Osteoblast (primary cell): ENCODE results near the gene TRIM47. TPM values are rescaled to one million over a fixed set of nuclear protein-coding genes. Genes with fewer than 3 reads are reported as not detected.

Experiments
- DNase-seq: peaks from one replicate; pipeline ENCODE4 v3.0.0; 2011; ENCODE audit warnings: low spot score, mixed read lengths; ENCODE audit not compliant: insufficient read length; ENCODE audit errors: missing footprints
- H2AFZ ChIP-seq: 2 replicates; pipeline ENCODE4 v1.6.0; 2011; ENCODE audit warnings: mild to moderate bottlenecking, low read length
- H3K27ac ChIP-seq: 2 replicates; pipeline ENCODE4 v1.5.1; 2011; ENCODE audit warnings: mild to moderate bottlenecking, low read depth, low read length, moderate library complexity
- H3K27me3 ChIP-seq: 2 replicates; pipeline ENCODE4 v1.6.0; 2012; ENCODE audit warnings: mild to moderate bottlenecking, control low read depth, inconsistent platforms, low read length, moderate library complexity; ENCODE audit not compliant: insufficient read depth
- H3K36me3 ChIP-seq: 2 replicates; pipeline ENCODE4 v1.5.1; 2011; ENCODE audit warnings: mild to moderate bottlenecking, low read length, control low read depth, moderate library complexity; ENCODE audit not compliant: insufficient read depth
- H3K4me1 ChIP-seq: 2 replicates; pipeline ENCODE4 v1.5.1; 2011; ENCODE audit warnings: mild to moderate bottlenecking, low read length, control low read depth, moderate library complexity; ENCODE audit not compliant: insufficient read depth
- H3K4me2 ChIP-seq: 2 replicates; pipeline ENCODE4 v1.6.0; 2011; ENCODE audit warnings: mild to moderate bottlenecking, low read length; ENCODE audit not compliant: insufficient read depth
- H3K4me3 ChIP-seq: fragments of 200-600 bp; sonication (generic); 3 replicates; pipeline ENCODE4 v1.5.1; 2012; ENCODE audit warnings: mild to moderate bottlenecking, low read length, inconsistent platforms; ENCODE audit not compliant: insufficient read depth
- H3K79me2 ChIP-seq: 2 replicates; pipeline ENCODE4 v1.6.0; 2012; ENCODE audit warnings: mild to moderate bottlenecking, low read length, control low read depth, inconsistent platforms; ENCODE audit not compliant: insufficient read depth
- H3K9me3 ChIP-seq: 2 replicates; pipeline ENCODE4 v1.5.1; 2011; ENCODE audit warnings: low read depth, low read length, control low read depth
- H4K20me1 ChIP-seq: 2 replicates; pipeline ENCODE4 v1.6.0; 2012; ENCODE audit warnings: mild to moderate bottlenecking, low read length, control low read depth; ENCODE audit not compliant: insufficient read depth
- total RNA-seq: library from RNA; depleted of rRNA; stranded (reverse); fragments of >200 nt; gene quantifications from 2 replicates; pipeline ENCODE4 v1.2.3, GENCODE V29; 2012
- TF ChIP-seq, protein P1 (sequence below): IDR thresholded peaks from 2 replicates; pipeline ENCODE4 v1.5.1; 2011; ENCODE audit warnings: mild to moderate bottlenecking, low read depth, low read length, moderate library complexity; ENCODE audit errors: extremely low read depth

Gene TRIM47, protein sequence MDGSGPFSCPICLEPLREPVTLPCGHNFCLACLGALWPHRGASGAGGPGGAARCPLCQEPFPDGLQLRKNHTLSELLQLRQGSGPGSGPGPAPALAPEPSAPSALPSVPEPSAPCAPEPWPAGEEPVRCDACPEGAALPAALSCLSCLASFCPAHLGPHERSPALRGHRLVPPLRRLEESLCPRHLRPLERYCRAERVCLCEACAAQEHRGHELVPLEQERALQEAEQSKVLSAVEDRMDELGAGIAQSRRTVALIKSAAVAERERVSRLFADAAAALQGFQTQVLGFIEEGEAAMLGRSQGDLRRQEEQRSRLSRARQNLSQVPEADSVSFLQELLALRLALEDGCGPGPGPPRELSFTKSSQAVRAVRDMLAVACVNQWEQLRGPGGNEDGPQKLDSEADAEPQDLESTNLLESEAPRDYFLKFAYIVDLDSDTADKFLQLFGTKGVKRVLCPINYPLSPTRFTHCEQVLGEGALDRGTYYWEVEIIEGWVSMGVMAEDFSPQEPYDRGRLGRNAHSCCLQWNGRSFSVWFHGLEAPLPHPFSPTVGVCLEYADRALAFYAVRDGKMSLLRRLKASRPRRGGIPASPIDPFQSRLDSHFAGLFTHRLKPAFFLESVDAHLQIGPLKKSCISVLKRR
- 21.7 and 22.4 TPM in 2 replicates for total RNA-seq

DNA sequence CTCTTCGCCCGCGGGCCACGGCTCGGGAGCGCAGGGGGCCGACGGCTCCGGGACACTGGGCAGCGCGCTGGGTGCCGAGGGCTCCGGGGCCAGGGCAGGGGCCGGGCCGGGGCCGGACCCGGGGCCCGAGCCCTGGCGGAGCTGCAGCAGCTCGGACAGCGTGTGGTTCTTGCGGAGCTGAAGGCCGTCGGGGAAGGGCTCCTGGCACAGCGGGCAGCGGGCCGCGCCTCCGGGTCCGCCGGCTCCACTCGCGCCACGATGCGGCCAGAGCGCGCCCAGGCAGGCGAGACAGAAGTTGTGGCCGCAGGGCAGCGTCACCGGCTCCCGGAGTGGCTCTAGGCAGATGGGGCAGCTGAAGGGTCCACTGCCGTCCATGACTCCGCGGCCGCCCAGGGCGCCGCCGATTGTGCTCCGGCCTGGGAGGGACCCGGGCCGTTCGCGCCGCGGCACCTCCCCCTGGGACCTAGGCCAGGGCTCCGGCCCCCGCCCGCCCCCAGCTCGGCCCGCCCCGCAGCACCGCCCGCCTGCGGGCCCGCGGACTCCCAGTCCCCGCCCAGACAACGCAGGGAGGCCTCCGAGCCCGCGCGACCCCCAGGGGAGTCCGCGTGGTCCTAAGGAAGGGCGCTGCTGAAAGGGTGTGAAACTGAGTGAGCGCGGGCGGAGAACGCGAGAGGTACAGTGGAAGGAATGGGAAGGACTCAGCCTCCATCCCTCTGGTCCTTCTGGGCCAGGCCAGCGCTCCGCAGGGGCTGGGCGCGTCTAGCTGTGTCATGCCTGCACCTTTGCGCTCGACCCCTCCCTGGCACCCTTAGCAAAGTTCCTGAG is at the start of gene TRIM47:
Gene TRIM47 (minus strand): TSS at position 408 of the 825 bp plus-strand sequence. CDS start 33 bp downstream, at position 375.
- Histone ChIP-seq H3K4me2 (peak within 1 kb of the TSS; percentile 86), H3K4me1 (peaks cover 23% of the 10 kb centered on the region), H3K9me3 (no peaks in the 10 kb centered on the region), H3K27me3 (peaks cover 6% of the 10 kb centered on the region), H4K20me1 (peaks cover 3% of the 10 kb centered on the region), H3K27ac (peak within 1 kb of the TSS; percentile 41), H3K36me3 (no peaks in the 10 kb centered on the region), H2AFZ (peak within 1 kb of the TSS; percentile 80), H3K4me3 (peak within 1 kb of the TSS; percentile 77), H3K79me2 (no peaks in the 10 kb centered on the region)
- TF ChIP-seq, protein P1, sequence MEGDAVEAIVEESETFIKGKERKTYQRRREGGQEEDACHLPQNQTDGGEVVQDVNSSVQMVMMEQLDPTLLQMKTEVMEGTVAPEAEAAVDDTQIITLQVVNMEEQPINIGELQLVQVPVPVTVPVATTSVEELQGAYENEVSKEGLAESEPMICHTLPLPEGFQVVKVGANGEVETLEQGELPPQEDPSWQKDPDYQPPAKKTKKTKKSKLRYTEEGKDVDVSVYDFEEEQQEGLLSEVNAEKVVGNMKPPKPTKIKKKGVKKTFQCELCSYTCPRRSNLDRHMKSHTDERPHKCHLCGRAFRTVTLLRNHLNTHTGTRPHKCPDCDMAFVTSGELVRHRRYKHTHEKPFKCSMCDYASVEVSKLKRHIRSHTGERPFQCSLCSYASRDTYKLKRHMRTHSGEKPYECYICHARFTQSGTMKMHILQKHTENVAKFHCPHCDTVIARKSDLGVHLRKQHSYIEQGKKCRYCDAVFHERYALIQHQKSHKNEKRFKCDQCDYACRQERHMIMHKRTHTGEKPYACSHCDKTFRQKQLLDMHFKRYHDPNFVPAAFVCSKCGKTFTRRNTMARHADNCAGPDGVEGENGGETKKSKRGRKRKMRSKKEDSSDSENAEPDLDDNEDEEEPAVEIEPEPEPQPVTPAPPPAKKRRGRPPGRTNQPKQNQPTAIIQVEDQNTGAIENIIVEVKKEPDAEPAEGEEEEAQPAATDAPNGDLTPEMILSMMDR: no peak
- peak; percentile 94 for DNase-seq

DNA sequence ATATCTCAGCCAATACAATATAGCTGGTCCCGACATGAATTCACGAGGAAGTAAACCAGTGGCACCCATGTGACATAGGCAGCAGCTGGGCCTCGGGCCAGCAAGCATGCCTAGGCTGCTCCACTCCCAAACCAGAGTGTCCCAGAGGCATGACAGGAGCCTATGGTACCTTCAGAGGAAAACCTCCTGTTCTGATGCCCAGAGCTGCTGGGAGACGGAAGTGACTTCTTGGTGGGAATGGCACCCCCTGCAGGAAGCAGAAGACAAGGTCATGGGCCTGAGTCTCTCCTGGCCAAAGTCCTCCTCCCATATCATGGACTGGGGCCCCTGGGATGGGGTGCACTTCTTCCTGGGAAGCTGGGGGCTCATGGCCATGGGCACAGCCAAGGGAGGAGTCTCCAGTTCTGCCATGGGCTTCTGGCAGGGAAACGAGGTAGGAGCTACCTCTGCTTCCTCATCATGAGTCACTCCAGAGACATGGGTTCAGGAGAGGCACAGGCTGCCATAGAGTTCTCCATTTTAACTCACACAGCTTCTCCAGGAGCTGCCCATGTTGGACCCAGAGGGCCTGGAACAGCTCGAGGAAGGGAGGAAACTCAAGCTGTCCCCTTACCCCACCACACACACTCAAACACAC is 49.0 kb upstream of the TRIM47 start:
- H3K4me1 ChIP-seq: no peaks in the 10 kb centered on the region
- no peak overlapping the region for H3K4me3 ChIP-seq
- no peak overlapping the region for H3K27ac ChIP-seq
- no peaks in the 10 kb centered on the region for H3K27me3 ChIP-seq
- H2AFZ ChIP-seq: no peak overlapping the region
- peak; percentile 78 for DNase-seq
- H3K4me2 ChIP-seq: no peak overlapping the region
- H3K36me3 ChIP-seq: peaks cover 21% of the 10 kb centered on the region
- TF ChIP-seq, protein P1: peak; percentile 40
- no peaks in the 10 kb centered on the region for H3K79me2 ChIP-seq
- no peaks in the 10 kb centered on the region for H3K9me3 ChIP-seq
- no peaks in the 10 kb centered on the region for H4K20me1 ChIP-seq

DNA sequence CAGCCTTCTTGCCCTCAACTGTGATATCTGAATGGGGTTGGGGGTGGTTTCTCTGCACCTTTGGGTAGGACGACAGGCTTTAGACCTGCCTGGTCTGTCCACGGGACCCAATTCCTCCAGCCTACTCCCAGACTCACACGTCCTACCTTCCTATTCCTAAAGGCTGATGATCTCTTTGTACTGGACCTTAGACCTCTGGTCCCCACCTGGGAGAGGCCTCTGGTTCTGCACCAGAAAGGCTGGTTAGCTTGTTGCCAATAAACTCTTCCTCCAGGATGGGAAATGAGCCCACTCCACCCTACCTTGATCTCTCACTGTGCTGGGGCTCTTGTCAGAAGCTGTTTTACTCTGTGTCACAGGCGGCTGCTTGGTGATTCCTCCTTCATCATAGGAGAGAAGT is 48.1 kb upstream of the TRIM47 start:
- peak; percentile 13 for DNase-seq
- Histone ChIP-seq H3K27ac (no peak overlapping the region), H4K20me1 (no peaks in the 10 kb centered on the region), H3K36me3 (peaks cover 16% of the 10 kb centered on the region), H3K27me3 (no peaks in the 10 kb centered on the region), H3K79me2 (no peaks in the 10 kb centered on the region), H2AFZ (no peak overlapping the region), H3K4me3 (no peak overlapping the region), H3K4me2 (no peak overlapping the region), H3K4me1 (no peaks in the 10 kb centered on the region), H3K9me3 (no peaks in the 10 kb centered on the region)
- TF ChIP-seq, protein P1: no peak
